Right kidney (tissue), 1 donor: ENCODE data around the gene KRTAP10-3.
"Not testable (repeated sequence)": the region's sequence is repeated elsewhere in the genome, so short reads cannot be mapped to it uniquely, and the experiment has no call there.

ENCODE experiments used
- DNase-seq: peaks from one replicate; pipeline ENCODE4 v3.0.0-alpha.2; 2016

The KRTAP10-3 gene

GRCh38 chr21:44571296-44571695 lies 12.7 kb upstream of the KRTAP10-3 start:
- no peak for DNase-seq

DNA sequence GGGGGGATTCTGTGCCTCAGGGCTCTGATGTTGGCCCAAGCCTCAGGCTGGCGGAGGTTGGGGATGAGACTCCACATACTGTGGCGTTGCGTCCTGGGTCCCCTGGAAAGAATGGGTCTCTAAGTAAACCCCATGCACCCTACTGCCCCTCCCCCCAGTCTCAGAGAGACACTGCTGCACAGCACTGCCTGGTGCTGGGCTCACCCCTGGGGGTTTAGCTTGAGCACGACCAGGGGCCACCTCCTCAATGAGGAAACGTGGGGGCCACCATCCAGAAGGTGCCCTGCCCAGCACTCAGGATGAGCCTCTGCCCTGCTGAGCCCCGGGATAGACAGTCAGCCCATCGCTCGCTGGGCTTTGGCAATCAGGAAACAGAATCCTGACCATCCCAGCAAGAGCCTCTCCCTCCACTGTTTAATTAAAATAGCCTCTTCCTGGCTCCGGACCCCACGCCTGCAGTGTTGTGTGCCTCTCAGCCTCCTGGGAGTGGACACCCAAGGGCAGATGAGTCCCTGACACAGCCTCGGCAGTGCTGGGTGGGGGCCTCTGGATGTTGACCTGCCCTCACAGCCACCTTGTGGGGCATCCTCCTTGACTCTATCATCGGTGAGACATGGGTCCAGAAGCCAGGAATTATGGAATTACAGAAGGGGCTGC lies 11.4 kb upstream of the KRTAP10-3 start:
- DNase-seq = no peak

DNA sequence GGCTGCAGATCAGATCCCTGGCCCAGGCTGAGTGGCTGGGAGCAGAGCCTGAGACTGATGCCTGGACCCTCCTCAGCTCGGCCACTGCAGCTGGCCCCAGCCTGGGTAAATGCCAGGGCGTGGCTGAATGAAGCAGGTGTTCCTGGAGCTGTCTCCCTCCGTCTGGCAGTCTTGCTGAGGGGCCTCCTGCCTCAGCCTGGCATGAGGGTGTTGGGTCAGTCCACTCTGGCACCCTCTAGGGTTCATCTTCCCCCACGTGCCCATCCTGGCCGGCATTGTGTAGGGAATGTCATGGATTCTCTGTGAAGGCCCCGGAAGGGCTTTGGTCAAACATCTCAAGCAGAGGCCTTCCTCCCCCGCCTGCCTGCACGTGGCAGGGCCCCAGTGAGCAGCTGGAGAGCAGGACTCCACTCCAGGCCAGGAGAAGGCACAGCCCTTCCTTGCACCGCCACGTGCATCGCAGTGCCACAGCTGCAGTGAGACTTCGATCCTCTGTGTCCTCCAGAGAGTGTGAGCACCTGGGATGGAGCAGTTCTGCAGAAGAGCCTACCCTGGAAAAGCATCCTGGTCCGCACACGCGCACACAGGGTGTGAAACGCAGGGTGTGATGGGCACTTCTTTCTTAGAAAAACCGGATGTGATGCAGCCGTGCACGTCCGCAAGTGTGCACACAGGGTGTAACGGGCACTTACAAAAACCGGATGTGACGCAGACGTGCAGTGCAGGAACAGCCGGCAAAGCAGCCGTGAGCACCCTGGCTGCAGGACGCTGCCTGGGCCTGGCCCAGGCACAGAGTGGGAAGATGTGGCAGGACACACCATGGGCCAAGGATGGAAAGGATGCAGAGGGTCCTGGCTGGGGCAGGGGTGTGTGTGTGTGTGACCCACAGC lies 10.3 kb upstream of the KRTAP10-3 start:
- no peak for DNase-seq

GRCh38 chr21:44568261-44568660 lies 9.7 kb upstream of the KRTAP10-3 start:
- no peak for DNase-seq

DNA sequence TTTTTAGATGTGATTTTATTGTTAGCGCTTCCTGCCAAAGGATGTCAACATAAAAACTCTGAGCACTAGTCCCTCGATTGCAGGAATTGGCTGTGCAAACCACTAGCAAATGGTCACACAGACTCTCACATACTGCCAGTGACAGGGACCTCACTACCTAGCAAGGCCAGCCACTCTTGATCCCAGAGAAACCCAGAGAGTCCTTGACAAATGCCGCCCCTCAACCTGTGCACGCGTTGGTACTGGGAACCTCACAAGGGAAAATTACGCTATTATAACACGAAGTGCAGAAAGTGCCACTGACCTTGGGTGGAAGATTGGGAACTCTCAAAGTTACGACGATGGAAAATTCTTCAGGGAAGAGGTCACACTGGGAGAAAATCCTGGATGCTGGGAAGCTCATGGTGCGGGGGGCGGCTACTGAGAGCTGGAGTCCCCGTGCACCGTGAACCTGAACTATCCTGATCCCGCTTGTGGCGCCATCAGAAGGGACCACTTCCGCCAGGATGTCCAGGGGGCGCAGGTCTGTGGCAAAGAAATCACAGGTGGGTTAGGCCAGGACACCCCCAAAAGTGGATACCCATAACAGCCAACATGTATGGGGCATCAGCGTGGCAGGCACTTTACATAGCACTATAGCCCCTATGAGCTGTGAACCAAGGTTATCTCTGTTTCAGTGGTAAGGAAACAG lies 9.0 kb upstream of the KRTAP10-3 start:
- no peak for DNase-seq

DNA sequence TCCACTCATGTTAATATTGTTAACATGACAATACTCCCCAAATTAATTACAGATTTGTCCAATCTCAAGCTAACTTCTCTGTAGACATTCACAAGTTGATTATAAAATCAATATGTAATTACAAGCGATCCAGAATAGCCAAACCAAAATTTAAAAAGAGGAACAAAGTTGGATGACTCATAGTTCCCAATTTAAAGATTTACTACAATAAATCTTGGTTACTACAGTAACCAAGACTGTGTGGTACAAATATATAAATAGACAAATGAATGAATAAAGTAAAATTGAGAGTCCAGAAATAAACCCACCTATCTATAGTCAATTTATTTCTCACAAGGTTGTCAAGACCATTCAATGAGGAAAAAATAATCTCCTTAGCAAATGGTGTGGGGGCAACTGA lies 7.8 kb upstream of the KRTAP10-3 start:
- no peak for DNase-seq

DNA sequence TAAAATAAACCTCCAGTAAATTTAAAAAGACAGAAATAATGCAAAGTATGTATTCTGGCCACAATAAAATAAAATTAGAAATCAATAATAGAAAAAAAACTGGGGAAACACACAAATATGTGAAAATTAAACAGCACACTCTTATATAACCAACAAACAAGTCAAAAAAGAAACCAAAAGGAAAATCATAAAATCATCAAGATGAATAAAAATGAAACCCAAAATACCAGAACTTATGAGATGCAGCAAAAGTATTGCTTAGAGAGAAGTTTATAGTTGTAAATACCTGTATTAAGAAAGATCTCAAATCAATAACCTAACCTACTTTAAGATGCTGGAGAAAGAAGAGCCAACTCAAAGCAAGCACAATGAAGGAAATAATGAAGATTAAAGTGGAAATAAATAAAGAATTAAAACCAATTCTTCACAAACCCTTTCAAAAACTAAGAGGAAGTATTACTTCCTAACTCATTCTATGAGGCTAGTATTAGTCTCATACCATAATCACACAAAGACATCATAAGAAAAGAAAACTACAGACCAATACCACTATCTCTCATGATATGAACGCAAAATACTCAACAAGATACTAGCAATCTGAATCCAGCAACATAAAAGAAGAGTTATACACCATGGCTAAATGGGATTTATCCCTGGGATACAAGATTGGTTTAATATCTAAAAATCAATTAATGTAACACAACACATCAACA lies 6.4 kb upstream of the KRTAP10-3 start:
- no peak for DNase-seq

- DNase-seq = no peak
These were observed 5.5 kb upstream of the KRTAP10-3 start for GRCh38 chr21:44564099-44564498.

GRCh38 chr21:44558329-44558675 lies 293 bp downstream of the KRTAP10-3 start:
- not testable (repeated sequence) for DNase-seq

- DNase-seq = no peak
These were observed 885 bp downstream of the KRTAP10-3 start for GRCh38 chr21:44557491-44558328.

DNA sequence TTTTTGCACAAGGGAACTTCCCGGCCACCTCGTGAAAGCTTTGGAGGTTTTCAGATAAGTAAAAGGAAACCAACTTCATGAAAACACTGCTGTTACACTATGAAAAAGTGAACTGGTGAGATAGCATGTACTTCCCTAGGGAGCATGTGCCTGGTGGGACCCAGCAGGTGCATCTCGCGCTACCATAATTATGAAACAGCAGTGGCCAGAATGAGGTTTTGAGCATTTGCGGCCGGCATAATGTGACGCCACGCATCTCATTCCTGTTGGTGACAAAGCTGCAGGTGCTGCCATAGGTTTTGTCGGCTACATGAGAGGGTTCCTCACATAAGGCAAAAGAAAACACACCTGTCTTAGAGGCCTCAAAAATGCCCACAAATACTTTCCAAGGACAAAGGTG lies 1.7 kb downstream of the KRTAP10-3 start:
- DNase-seq = no peak

DNA sequence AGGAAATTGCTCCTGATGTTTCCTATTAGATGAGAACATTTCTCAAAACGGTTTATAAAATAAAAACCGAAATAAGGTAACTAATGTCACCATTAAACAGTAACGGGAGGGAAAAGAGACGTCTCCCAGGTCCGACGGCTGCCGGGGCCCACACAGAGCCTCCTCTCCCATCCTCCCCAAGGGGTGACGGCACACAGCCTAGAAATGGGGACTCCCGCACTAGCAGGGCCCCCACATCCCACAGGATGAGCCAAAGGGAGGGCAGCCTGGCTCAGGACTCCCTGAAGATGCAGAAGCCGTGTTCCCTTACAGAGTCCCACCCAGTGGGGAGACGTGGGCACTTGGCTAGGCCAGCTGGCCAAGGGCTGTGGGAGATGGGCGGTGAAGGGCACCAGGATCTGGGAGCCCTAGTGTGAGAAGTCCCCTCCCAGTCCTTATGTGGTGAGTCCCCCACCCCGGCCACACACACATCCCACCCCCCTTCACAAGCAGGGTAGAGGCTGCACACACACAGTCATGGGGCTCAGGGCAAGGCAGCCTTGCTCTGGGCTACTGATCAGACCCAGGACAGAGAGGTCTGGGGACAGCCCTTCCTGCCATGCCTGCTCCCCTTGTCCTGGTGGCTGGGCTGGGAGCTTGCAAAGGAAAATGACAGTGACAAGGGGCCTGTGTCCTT lies 3.3 kb downstream of the KRTAP10-3 start:
- DNase-seq = no peak

- DNase-seq = no peak
These were observed 5.9 kb downstream of the KRTAP10-3 start for GRCh38 chr21:44552681-44553080.

DNA sequence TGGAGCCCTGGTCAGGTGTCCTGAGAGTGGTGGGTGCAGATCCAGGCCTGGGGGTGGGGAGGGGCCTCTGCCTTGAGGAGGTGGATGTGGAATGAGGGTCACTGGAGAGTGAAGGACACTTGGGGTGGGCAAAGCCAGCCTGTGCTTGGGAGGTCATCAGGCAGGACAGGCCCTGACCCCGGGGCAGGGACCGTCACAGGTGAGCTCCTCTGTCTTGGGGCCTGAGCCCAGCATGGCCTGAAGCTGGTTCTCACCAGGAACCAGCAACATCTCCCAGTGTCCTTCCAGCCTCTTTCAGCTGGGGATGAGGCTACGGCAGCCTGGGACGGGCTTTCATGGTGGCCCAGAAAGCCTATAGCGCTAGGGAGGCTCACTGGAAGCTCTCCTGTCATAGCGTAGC lies 6.5 kb downstream of the KRTAP10-3 start:
- no peak for DNase-seq

DNA sequence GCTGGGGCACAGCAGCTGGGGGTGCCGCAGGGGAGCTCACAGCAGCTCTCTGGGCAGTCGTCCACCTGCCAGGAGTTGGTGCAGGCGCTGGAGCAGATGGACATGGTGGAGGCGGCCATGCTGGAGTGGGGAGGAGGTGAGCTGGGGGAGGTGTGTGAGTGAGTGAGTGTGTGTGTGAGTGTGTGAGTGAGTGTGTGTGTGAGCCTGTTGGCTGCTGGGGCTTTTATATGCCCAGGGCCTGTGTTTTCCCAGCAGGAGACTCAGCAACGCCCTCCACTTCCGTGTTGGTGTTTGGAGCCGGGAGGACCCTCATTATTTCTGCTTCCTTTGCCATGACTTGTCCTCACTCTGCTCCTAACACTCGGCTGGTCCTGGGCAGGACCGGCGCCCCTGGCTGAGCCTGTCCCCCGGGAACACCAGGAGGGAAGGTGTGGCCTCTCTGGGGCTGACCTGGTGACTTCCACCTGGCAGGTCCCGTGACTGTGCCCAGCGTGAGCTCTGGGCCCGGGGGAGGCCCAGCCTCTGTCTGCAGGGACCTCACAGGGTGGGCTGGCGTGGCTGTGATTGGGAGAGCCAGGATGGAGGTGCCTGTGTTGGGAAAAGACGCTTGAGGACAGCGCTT lies 7.1 kb downstream of the KRTAP10-3 start, which contains the start of gene KRTAP10-2:
Gene KRTAP10-2 (minus strand): TSS at position 166 of the 622 bp plus-strand sequence. CDS start 47 bp downstream, at position 119.
- no peak for DNase-seq

DNA sequence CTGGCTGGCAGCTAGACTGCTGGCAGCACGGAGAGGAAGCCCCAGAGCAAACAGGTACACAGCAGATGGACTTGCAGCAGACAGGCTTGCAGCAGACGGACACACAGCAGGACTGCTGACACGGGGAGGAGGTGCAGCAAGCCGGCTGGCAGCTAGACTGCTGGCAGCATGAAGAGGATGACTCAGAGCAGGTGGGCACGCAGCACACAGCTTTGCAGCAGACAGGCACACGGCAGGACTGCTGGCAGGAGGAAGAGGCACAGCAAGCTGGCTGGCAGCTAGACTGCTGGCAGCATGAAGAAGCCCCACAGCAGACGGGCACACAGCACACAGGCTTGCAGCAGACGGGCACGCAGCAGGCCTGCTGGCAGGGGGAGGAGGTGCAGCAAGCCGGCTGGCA lies 7.8 kb downstream of the KRTAP10-3 start:
- DNase-seq = no peak

DNA sequence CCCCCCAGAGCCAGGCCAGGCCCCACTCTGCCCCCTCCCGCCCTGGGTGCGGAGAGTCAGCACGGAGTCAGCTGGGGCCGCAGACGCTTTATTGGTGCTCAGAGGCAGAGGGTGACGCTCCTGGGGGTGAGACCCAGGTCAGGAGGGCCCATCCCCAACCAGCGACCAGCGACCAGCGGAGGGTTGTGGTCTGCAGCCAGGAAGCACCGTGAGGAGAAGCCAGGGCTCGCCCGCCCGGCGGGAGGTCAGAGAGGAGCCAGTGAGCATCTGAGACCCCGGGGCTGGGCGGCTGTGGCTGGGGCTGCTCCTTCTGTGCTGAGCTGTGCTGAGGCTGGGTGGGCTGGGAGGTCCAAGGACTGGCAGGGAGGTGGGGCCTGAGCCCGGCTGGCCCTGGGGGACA lies 8.3 kb downstream of the KRTAP10-3 start:
- not testable (repeated sequence) for DNase-seq

GRCh38 chr21:44549525-44550211 lies 8.9 kb downstream of the KRTAP10-3 start:
- DNase-seq = no peak

DNA sequence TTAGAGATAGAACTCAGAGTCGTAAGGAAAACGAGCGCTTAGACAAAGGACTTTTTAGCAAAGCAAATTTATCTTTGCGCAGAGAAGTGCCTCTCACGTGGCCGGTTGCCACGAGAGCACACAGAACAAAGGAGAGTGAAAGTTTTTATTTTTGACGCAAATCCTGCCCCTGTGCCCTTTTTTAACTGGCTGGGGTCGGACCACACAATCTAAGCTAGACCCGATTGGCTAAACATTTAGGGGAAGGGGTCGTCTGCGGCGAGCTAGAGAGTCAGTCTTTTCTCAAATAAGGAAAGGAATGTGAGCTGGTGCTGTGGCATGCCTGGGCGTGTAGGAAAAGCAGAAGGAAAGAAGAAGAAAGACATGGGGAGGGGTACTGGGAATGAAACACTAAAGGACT lies 9.7 kb downstream of the KRTAP10-3 start:
- no peak for DNase-seq

- DNase-seq = no peak
These were observed 10.2 kb downstream of the KRTAP10-3 start for GRCh38 chr21:44548381-44548780.
